ENCODE measurements around the gene BMP8B. TPM values are rescaled to one million over a fixed set of nuclear protein-coding genes. Genes with fewer than 3 reads are reported as not detected.
"Not testable (repeated sequence)": the region's sequence is repeated elsewhere in the genome, so short reads cannot be mapped to it uniquely, and the experiment has no call there.

BMP8B gene
- total RNA-seq, 3 donors from 2014 or later = 0.23 to 0.30 (median 0.24) TPM

GRCh38 chr1:39778463-39779099 lies 10.1 kb downstream of the BMP8B start:
- ATAC-seq; H3K36me3 Mint-ChIP-seq (ENCODE audit: insufficient read depth); H3K4me1 Mint-ChIP-seq (ENCODE audit: low read depth); H3K9me3 Mint-ChIP-seq; H3K27me3 Mint-ChIP-seq (ENCODE audit: low read depth); H3K4me3 Mint-ChIP-seq; DNase-seq: not testable (repeated sequence)

- not testable (repeated sequence) for H3K9me3 Mint-ChIP-seq; H3K4me3 Mint-ChIP-seq; DNase-seq; H3K4me1 Mint-ChIP-seq (ENCODE audit: low read depth); H3K36me3 Mint-ChIP-seq (ENCODE audit: insufficient read depth); ATAC-seq; H3K27me3 Mint-ChIP-seq (ENCODE audit: low read depth)
Observed at GRCh38 chr1:39777896-39778295, 10.8 kb downstream of the BMP8B start.

- no peak for ATAC-seq
Observed at GRCh38 chr1:39777306-39777705, 11.4 kb downstream of the BMP8B start.

GRCh38 chr1:39776886-39777285 lies 11.8 kb downstream of the BMP8B start:
- no peaks in the 10 kb centered on the region for H3K27me3 Mint-ChIP-seq (ENCODE audit: low read depth)
- no peaks in the 10 kb centered on the region for H3K4me1 Mint-ChIP-seq (ENCODE audit: low read depth)
- no peaks in the 10 kb centered on the region for H3K36me3 Mint-ChIP-seq (ENCODE audit: insufficient read depth)
- no peak overlapping the region for H3K4me3 Mint-ChIP-seq
- DNase-seq (no peak), ATAC-seq (no peak)
- H3K9me3 Mint-ChIP-seq = no peaks in the 10 kb centered on the region

More at GRCh38 chr1:39777306-39777705, 11.4 kb downstream of the BMP8B start:
- no peaks in the 10 kb centered on the region for H3K9me3 Mint-ChIP-seq
- H3K4me1 Mint-ChIP-seq (ENCODE audit: low read depth) = no peaks in the 10 kb centered on the region
- H3K36me3 Mint-ChIP-seq (ENCODE audit: insufficient read depth) = no peaks in the 10 kb centered on the region
- no peak for DNase-seq
- H3K27me3 Mint-ChIP-seq (ENCODE audit: low read depth) = no peaks in the 10 kb centered on the region
- H3K4me3 Mint-ChIP-seq = no peak overlapping the region

GRCh38 chr1:39776400-39776713 lies 12.3 kb downstream of the BMP8B start:
- no peak for ATAC-seq
- Mint-ChIP-seq H3K4me3 (no peak overlapping the region), H3K36me3 (ENCODE audit: insufficient read depth) (no peaks in the 10 kb centered on the region), H3K27me3 (ENCODE audit: low read depth) (no peaks in the 10 kb centered on the region), H3K4me1 (ENCODE audit: low read depth) (no peaks in the 10 kb centered on the region), H3K9me3 (no peaks in the 10 kb centered on the region)
- DNase-seq = no peak

- not testable (repeated sequence) for H3K36me3 Mint-ChIP-seq (ENCODE audit: insufficient read depth); H3K4me3 Mint-ChIP-seq; ATAC-seq; H3K4me1 Mint-ChIP-seq (ENCODE audit: low read depth); H3K9me3 Mint-ChIP-seq; H3K27me3 Mint-ChIP-seq (ENCODE audit: low read depth); DNase-seq
Observed at GRCh38 chr1:39775676-39776399, 12.8 kb downstream of the BMP8B start.

- not testable (repeated sequence) for H3K9me3 Mint-ChIP-seq; H3K36me3 Mint-ChIP-seq (ENCODE audit: insufficient read depth); H3K27me3 Mint-ChIP-seq (ENCODE audit: low read depth); H3K4me3 Mint-ChIP-seq; ATAC-seq; DNase-seq; H3K4me1 Mint-ChIP-seq (ENCODE audit: low read depth)
Observed at GRCh38 chr1:39775141-39775540, 13.5 kb downstream of the BMP8B start.

- not testable (repeated sequence) for H3K9me3 Mint-ChIP-seq; H3K27me3 Mint-ChIP-seq (ENCODE audit: low read depth); DNase-seq; H3K4me1 Mint-ChIP-seq (ENCODE audit: low read depth); H3K4me3 Mint-ChIP-seq; H3K36me3 Mint-ChIP-seq (ENCODE audit: insufficient read depth)
- ATAC-seq = peak; percentile 17 to 33
Observed at GRCh38 chr1:39773369-39773979, 15.2 kb downstream of the BMP8B start.

GRCh38 chr1:39771022-39771532 lies 17.6 kb downstream of the BMP8B start, which contains the start of gene OXCT2:
OXCT2 (minus strand) TSS chr1:39771348; CDS start chr1:39771255, 93 bp downstream.
- ATAC-seq = peak; percentile 64
- not testable (repeated sequence) for DNase-seq; H3K9me3 Mint-ChIP-seq; H3K36me3 Mint-ChIP-seq (ENCODE audit: insufficient read depth); H3K4me1 Mint-ChIP-seq (ENCODE audit: low read depth); H3K27me3 Mint-ChIP-seq (ENCODE audit: low read depth)
- peak within 1 kb of the TSS; percentile 67 for H3K4me3 Mint-ChIP-seq

- DNase-seq; H3K27me3 Mint-ChIP-seq (ENCODE audit: low read depth); H3K36me3 Mint-ChIP-seq (ENCODE audit: insufficient read depth); H3K4me1 Mint-ChIP-seq (ENCODE audit: low read depth); H3K9me3 Mint-ChIP-seq: not testable (repeated sequence)
- peak; percentile 46 to 56 for ATAC-seq
- peak overlapping the region; percentile 67 for H3K4me3 Mint-ChIP-seq
Observed at GRCh38 chr1:39770100-39771021, 18.3 kb downstream of the BMP8B start.

GRCh38 chr1:39769502-39769901 lies 19.2 kb downstream of the BMP8B start:
- not testable (repeated sequence) for ATAC-seq, H3K9me3 Mint-ChIP-seq

GRCh38 chr1:39766466-39766865 lies 22.2 kb downstream of the BMP8B start:
- H3K9me3 Mint-ChIP-seq; DNase-seq; H3K4me1 Mint-ChIP-seq (ENCODE audit: low read depth); H3K36me3 Mint-ChIP-seq (ENCODE audit: insufficient read depth); ATAC-seq; H3K4me3 Mint-ChIP-seq; H3K27me3 Mint-ChIP-seq (ENCODE audit: low read depth): not testable (repeated sequence)

More at GRCh38 chr1:39769502-39769901, 19.2 kb downstream of the BMP8B start:
- H3K4me1 Mint-ChIP-seq (ENCODE audit: low read depth); H3K36me3 Mint-ChIP-seq (ENCODE audit: insufficient read depth); DNase-seq; H3K27me3 Mint-ChIP-seq (ENCODE audit: low read depth); H3K4me3 Mint-ChIP-seq: not testable (repeated sequence)

GRCh38 chr1:39764512-39764911 lies 24.2 kb downstream of the BMP8B start:
- DNase-seq; ATAC-seq; H3K36me3 Mint-ChIP-seq (ENCODE audit: insufficient read depth); H3K9me3 Mint-ChIP-seq; H3K4me1 Mint-ChIP-seq (ENCODE audit: low read depth); H3K27me3 Mint-ChIP-seq (ENCODE audit: low read depth); H3K4me3 Mint-ChIP-seq: not testable (repeated sequence)
